HG03565 (cell line): ENCODE results near the gene RTN4R.

Source experiments
- ATAC-seq: cut with Tn5 transposase; IDR thresholded peaks from one replicate; pipeline ENCODE4 v1.9.1; 2021; ENCODE audit warnings: mild to moderate bottlenecking, moderate library complexity; ENCODE audit not compliant: unreplicated experiment

RTN4R gene

GRCh38 chr22:20231514-20232236 is 36.4 kb downstream of the RTN4R start:
- ATAC-seq, result no peak

DNA sequence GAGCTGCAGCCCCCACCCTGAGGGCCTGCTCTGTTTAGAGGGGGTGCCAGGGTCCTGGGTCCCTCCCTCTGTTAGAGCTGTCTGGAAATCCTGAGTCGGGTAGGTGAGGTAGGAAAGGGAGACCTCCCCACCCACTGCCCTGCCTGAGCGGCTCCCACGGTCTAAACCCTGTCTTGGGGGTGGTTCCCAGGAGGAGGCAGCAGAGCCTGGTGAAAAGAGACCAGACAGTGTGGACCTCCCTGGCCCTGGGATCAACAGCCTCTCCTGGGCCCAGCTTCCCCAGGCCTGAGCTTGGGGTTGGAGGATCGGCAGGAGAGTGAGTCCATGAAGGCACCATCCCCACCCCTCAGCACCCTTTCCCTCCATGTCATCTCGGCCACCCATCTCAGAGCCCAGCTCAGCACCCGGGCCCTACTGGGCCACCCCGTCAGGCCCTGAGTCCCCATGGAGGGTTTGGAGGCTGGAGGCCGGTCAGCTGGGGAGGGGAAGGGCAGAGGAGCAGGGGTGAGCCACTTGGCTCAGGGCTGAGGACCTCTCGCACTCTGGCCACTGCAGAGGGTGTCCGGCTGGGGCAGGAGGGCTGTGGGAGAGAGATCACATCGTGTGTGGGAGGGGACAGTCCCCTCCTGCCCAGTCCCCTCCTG is 37.2 kb downstream of the RTN4R start:
- no peak for ATAC-seq

- no peak for ATAC-seq
These were observed 38.0 kb downstream of the RTN4R start for GRCh38 chr22:20229916-20230775.

GRCh38 chr22:20228939-20229272 is 39.2 kb downstream of the RTN4R start:
- ATAC-seq, result no peak

DNA sequence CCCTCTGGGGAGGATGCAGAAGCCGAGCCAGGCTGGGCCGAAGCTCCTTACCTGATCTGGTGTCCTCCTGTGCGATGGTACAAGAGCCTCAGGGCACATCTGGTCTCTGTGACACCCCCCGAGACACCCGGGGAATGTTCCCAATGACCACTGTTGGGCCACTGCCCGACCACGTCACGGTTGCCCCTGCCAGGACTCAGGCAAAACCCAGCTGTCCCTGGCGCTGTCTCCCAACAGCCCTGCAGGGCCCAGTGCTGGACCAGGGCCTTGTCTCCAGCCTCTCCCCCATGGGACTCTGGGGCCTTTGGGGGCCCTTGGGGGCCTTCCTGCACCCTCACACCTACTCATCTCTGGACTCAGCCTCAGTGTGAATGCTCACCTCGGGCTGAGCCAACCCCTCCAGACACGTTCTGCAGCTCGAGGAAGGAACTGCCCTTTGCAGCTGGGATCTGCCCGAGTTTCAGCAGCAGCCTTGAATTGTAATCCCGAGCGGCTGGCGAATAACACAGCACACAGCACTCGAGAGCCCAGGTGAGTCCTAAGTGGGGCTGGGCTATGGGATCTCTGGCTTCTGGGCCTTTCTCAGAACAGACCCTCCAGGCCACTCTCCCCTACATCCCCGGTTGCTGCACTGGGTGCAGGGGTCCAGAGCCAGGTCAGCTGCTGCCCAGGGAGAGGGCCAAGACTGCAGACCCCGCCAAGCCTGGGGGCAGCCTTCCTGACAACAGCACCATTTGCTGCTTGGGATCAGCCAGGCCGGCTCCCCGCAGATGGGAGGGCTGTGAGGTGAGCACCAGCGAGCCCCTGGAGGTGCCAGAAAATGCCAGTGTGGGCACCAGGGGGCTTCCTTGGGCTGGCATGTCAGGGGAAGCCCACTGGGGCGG is 39.8 kb downstream of the RTN4R start:
- no peak for ATAC-seq

DNA sequence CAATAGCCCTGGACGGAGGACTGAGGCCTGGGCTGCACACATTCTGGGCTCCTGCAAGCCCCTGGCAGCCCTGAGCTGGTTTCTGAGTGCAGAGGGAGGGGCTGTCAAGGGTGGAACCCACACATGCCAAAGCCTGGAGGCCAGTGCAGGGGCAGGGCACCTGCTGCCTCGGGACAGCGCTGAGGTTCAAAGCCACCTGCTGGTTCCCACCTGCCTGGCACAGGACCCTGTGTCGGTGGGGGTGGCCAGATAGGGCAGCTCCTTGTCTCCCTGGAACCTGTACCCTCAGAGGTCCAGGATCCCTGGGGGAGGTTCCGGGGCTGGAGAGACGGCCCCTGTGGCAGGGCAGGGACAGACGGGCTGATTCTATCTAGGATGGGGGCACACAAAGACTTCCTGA is 40.8 kb downstream of the RTN4R start:
- no peak for ATAC-seq

DNA sequence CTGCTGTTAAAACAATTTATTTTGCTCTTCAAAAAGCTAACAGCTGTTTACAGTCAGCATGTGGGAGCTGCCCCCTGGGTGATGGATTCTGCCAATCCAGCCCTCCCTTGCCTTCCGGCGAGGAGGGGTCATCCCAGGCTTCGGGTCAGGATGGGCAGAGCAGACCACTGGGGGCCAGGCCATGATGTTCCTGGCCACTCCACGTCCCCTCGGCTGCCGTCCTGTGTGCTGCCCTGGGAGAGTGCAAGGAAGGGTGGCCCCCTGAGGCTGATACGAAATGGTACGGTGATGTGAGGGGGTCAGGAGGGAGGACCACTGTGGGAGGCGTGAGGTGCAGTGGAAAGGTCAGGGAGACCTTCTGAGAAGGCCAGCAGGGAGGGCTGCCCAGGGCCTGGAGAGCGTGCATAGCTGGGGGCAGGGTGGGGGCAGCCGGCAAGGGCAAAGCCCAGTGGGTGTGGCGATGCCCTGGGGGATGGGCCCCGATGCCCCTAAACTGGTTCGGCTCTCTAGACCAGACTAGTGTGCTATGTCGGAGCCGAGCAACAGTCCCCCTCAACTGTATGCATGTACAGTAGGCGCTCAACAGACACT is 41.3 kb downstream of the RTN4R start:
- no peak for ATAC-seq

DNA sequence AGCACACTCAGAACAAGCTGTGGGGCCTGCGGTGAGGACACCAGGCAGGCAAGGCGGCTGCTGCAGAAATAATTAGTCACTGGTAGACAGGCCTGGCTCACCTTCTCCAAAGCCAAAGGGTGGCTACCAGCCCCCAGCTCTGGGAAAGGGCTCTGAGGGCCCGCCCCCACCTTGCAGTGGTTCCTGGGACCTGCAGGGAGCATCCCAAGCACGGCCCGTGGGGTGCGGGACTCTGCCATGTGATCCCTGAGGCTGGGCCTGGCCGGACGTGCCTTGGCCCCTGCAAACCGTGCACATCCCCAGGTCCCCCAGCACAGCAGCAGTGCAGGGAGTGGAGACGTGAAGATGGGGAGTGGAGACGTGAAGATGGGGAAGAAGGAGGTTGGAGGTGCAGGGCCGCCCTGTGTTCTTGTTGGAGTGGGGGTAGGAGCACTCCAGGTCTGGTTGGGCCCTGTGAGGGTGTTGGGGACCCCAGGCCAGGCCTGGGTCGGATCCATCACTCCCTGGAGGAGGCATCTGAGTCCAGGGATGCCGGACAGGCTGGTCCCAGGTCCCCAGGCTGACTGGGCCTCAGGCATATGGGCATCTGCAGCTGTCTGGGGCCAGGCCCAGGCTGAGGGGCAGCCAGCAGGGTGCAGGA is 41.9 kb downstream of the RTN4R start:
- no peak for ATAC-seq

DNA sequence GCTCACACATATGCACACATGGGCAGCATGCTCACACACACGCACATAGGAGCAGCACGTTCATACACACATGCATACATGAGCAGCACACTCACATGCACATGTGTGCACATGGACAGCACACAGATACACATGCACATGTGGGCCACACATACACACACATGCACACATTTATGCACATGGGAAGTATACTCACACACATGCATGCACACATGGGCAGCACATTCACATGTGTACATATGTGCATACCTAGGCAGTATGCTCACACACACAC is 42.5 kb downstream of the RTN4R start:
- ATAC-seq, result no peak

DNA sequence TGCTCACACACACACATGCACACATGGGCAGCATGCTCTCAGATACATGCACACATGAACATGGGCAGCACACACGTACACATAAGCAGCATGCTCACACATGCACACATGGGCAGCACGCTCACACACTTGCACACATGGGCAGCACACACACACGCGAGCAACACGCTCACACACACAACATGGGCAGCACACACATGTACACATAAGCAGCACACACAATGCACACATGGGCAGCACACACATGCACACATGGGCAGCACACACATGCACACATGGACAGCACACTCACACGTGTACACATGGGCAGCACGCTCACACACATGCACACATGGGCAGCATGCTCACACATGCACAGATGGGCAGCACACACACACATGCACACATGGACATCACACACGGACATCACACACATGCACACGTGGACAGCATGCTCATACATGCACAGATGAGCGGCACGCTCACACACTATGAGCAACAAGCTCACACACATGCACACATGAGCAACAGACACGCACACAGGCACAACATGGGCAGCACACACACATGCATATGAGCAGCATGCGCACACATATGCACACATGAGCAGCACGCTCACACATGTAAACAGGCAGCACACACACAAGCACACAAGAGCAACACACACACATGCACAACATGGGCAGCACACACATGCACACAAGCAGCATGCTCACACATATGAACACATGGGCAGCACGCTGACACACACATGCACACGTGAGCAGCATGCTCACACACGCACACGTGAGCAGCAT is 43.0 kb downstream of the RTN4R start:
- ATAC-seq, result no peak

GRCh38 chr22:20224256-20224626 is 43.9 kb downstream of the RTN4R start:
- no peak for ATAC-seq

GRCh38 chr22:20223421-20224255 is 44.5 kb downstream of the RTN4R start:
- ATAC-seq, result no peak

- ATAC-seq, result no peak
These were observed 45.2 kb downstream of the RTN4R start for GRCh38 chr22:20222764-20223420.

- no peak for ATAC-seq
These were observed 46.4 kb downstream of the RTN4R start for GRCh38 chr22:20221421-20222340.

- no peak for ATAC-seq
These were observed 47.5 kb downstream of the RTN4R start for GRCh38 chr22:20220629-20221026.

DNA sequence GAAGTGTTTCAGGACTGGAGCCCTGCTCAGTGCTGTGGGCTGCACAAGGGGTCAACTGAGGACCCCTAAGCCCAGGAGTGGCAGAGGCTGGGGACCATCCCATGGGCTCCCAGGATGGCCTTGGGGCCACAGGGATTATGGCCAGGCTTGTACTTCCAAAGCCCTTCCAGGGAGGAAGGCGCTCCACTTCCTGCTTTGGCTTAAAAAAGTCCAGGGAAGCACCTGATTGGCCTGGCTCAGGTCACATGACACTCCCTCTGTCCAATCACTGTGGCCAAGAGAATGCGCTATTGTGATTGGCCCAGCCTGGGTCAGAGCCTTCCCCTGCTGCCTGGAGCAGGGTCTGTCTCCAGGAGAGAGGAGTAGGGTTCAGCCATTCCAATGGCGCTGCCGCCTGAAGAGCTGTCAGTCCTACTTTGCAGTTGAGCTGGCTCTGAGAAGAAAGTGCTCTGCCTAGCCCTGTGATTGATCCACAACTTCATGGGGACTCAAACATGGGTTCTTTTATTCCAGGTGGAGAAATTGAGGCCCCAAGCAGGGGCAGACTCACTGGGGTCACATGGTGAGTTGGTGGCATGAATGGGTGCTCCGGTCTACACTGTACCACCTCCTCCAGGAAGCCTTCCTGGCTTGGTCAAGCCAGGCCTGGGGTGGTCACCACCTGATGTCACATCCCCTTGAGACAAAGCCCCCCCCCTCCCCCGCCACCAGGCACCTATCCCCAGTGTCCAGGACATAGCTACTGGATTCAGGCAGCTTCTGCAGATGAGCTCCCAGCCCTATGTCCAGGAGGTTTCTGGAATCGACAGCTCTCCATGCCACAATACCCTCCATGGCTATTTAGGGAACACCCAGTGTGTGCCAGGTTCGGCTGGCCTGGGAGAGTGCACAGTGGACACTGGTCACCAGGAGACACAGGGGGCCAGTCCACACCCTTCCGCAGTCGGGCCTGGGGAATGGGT is 48.2 kb downstream of the RTN4R start:
- ATAC-seq, result no peak
